Adrenal gland (tissue), 19 donors: ENCODE measurements around the gene FAM9C. TPM values are rescaled to one million over a fixed set of nuclear protein-coding genes. Genes with fewer than 3 reads are reported as not detected.

ENCODE experiments used
- DNase-seq, 7 donors: peaks; one replicate each; pipeline ENCODE4 v3.0.0-alpha.2; 2019 to 2020
- H3K27ac ChIP-seq, 5 donors: fragments of 200-600 bp; sonication (generic) in 4 of 5; 1 replicate in 3 of 5; 2 replicates in 2 of 5; pipeline versions ENCODE4 v1.5.1 to v1.8.0; 2016 to 2020; ENCODE audit warnings: mild to moderate bottlenecking in 1 of 5
- H3K27me3 ChIP-seq: fragments of 200-600 bp; 2 replicates; pipeline ENCODE4 v1.8.0; 2021
- H3K36me3 ChIP-seq, 2 donors: fragments of 200-600 bp; replicated peaks in 1 of 2; 1 replicate in 1 of 2; 2 replicates in 1 of 2; pipeline versions ENCODE4 v1.5.1 to v1.8.0; 2018 to 2022
- H3K4me1 ChIP-seq, 2 donors: fragments of 200-600 bp; replicated peaks in 1 of 2; 1 replicate in 1 of 2; 2 replicates in 1 of 2; pipeline versions ENCODE4 v1.5.1 to v1.8.0; 2018 to 2021
- H3K4me3 ChIP-seq, 4 donors: fragments of 200-600 bp; sonication (generic) in 3 of 4; one replicate each; pipeline ENCODE4 v1.5.1; 2016 to 2018
- H3K9me3 ChIP-seq, 3 donors: fragments of 200-600 bp; sonication (generic) in 1 of 3; replicated peaks in 1 of 3; 1 replicate in 2 of 3; 2 replicates in 1 of 3; pipeline versions ENCODE4 v1.5.1 to v1.8.0; 2016 to 2021
- POLR2A ChIP-seq, 2 donors: fragments of 450-650 bp; IDR thresholded peaks; one replicate each; pipeline ENCODE4 v1.6.1; 2017; ENCODE audit warnings: antibody characterized with exemption in 2 of 2, mild to moderate bottlenecking in 2 of 2, moderate library complexity in 1 of 2
- WGBS, 4 donors: extraction: QIAGEN DNeasy Blood & Tissue Kit in 2 of 4; methylation state at CpG; one replicate each; pipeline versions ENCODE4 v1.1.5 to v1.1.7; 2013 to 2017; 5-methylcytosine and 5-hydroxymethylcytosine counted together
- intact Hi-C, 2 donors: fragments of 100-400 bp; cut with DNase I; formaldehyde crosslinking; loops; one replicate each; pipeline versions ENCODE4 v1.14.1 to v1.15.0; 2022 to 2023
- long read RNA-seq, 10 donors: library from polyadenylated mRNA in 3 of 10; unstranded in 2 of 10; stranded (forward) in 1 of 10; transcript quantifications; one replicate each; pipeline ENCODE4 v2.0.0 and lab custom pipeline, GENCODE V29; 2021 to 2026
- polyA plus RNA-seq, 3 donors: library from polyadenylated mRNA; stranded (reverse); fragments of 200-250 nt in 2 of 3; fragments of 350-450 nt in 1 of 3; fragmentation: Illumina TruSeq in 1 of 3; extraction: RNeasy Lipid Tissue Mini Kit (QIAGEN cat#74804) in 1 of 3; gene quantifications; one replicate each; pipeline ENCODE4 v1.2.3, GENCODE V29; 2013 to 2014
- total RNA-seq, 9 donors: library from RNA; depleted of rRNA in 4 of 9; stranded (reverse); fragments of >200 nt in 4 of 9; fragments of 120-200 nt in 1 of 9; fragmentation: NEBNext Ultra II Directional in 1 of 9; extraction: Animal tissue kit (Norgen Biotek cat#: 25700) in 1 of 9; gene quantifications; one replicate each; pipeline versions ENCODE4 v1.1.0 to v1.2.4, GENCODE V29; 2013 to 2023
- TF ChIP-seq, protein P1 (sequence below), 6 experiments: fragments of 450-650 bp in 4 of 6; fragments of 200-600 bp in 2 of 6; sonication (generic) in 1 of 6; IDR thresholded peaks; 1 replicate in 5 of 6; 2 replicates in 1 of 6; pipeline versions ENCODE4 v1.5.1 to v1.8.0; 2016 to 2021; ENCODE audit warnings: antibody characterized with exemption in 6 of 6, mild to moderate bottlenecking in 2 of 6, moderate library complexity in 1 of 6
- donor health status: healthy with polysubstance abuse.
- donor health status: Bipolar disorder and iron deficiency.
- donor health status: DM: yes; HTN: yes; CAD: no.
- donor health status: DM: no; HTN: no; CAD: no.
- donor health status: DM: no; HTN: no; CAD: no.
- donor health status: DM: yes; HTN: yes; CAD: no.

FAM9C gene
- total RNA-seq = under 1 TPM in 1 of 9 donors, not detected in 8; 0.14 TPM
- under 1 TPM in 1 of 3 donors, not detected in 2; 0.03 TPM for polyA plus RNA-seq
- long read RNA-seq, donor 1 = 0 reads
- long read RNA-seq, donor 2 = 0 reads
- long read RNA-seq, donor 3 = 0 reads
- long read RNA-seq, donor 4 = 0 reads
- long read RNA-seq, donor 5, partial matches to known transcripts = 0 of 2 reads
- long read RNA-seq, donor 5, other reads (novel, unspliced or antisense) = 1 of 2 reads
- long read RNA-seq, donor 6 = 0 reads
- long read RNA-seq, donor 7 = 0 reads
- long read RNA-seq, donor 8 = 0 reads
- long read RNA-seq, donor 9 = 0 reads
- long read RNA-seq, donor 10 = 0 reads

DNA sequence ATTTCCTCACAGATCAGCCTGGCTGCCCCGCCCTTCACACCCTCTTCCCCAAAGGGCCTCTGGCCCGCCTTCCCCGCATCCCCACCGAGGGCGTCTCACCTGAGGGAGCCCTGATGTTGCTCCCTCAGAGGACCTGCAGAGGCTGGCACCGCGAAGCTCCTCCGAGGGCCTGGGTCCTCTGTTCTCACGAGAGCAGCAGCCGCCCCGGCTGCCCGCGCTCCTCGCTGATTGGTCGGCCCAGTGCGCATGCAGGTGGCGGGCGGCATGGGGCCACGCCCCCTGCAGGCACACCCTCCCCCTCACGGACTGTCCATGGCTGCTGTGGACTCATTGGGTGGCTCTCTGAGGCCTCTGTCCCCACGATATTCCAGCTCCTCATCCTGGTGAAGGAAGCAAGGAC is at the start of gene FAM9C:
Gene FAM9C (minus strand): TSS at position 180 of the 400 bp plus-strand sequence. CDS start 831 bp downstream, outside the sequence.
- no peaks in the 10 kb centered on the region for H3K9me3 ChIP-seq
- 77 to 96% (median 87%) methylated on average over 1 to 21 of the region's 21 CpGs for WGBS, 4 donors
- H3K4me1 ChIP-seq = no peaks in the 10 kb centered on the region
- H3K27ac ChIP-seq = no peak within 1 kb of the TSS
- DNase-seq = no peak
- intact Hi-C loops = no loop called here
- no peaks in the 10 kb centered on the region for H3K36me3 ChIP-seq
- H3K4me3 ChIP-seq = no peak within 1 kb of the TSS
- H3K27me3 ChIP-seq = no peaks in the 10 kb centered on the region
- no peak for TF ChIP-seq POLR2A (IDR thresholded peaks at IDR 0.05)
- TF ChIP-seq, protein P1, sequence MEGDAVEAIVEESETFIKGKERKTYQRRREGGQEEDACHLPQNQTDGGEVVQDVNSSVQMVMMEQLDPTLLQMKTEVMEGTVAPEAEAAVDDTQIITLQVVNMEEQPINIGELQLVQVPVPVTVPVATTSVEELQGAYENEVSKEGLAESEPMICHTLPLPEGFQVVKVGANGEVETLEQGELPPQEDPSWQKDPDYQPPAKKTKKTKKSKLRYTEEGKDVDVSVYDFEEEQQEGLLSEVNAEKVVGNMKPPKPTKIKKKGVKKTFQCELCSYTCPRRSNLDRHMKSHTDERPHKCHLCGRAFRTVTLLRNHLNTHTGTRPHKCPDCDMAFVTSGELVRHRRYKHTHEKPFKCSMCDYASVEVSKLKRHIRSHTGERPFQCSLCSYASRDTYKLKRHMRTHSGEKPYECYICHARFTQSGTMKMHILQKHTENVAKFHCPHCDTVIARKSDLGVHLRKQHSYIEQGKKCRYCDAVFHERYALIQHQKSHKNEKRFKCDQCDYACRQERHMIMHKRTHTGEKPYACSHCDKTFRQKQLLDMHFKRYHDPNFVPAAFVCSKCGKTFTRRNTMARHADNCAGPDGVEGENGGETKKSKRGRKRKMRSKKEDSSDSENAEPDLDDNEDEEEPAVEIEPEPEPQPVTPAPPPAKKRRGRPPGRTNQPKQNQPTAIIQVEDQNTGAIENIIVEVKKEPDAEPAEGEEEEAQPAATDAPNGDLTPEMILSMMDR (IDR thresholded peaks at IDR 0.05) = no peak

DNA sequence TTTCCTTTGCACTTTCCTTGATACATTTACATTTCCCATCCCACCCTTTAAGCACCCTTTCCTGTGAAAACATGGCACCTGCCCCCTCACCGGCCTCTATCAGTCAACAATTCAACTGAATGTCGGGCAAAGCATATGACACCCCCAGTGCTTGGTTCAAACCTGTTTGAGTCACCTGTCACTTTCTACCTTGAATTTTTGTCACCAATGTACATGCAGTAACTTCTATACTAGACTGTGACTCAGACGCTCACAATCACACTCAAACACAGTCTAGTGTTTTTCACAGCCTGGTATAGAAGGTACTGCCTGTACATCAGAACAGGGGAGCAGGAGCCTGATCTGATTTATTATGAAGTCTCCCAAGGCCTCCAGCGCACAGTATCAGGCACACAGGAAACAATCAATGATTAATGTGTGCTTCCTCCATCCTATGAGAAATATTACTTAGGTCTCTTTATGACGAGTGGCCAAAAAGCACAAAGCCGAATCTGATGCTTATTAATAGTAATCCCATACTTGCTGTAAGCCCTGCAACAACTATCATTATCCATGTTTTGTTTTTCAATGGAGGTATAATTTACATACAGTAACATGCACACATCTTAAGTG is 49.2 kb upstream of the FAM9C start:
- no peaks in the 10 kb centered on the region for H3K36me3 ChIP-seq
- H3K4me1 ChIP-seq = peaks cover 0 to 5% of the 10 kb centered on the region in 2 donors
- no peak for DNase-seq
- H3K9me3 ChIP-seq = no peaks in the 10 kb centered on the region
- 41 to 73% (median 68%) methylated on average over 4 to 6 of the region's 6 CpGs for WGBS, 4 donors
- H3K27ac ChIP-seq = no peak overlapping the region
- H3K4me3 ChIP-seq = no peak overlapping the region
- H3K27me3 ChIP-seq = no peaks in the 10 kb centered on the region
- TF ChIP-seq, protein P1 (IDR thresholded peaks at IDR 0.05) = no peak
- TF ChIP-seq POLR2A (IDR thresholded peaks at IDR 0.05) = no peak
- intact Hi-C loops = no loop called here

DNA sequence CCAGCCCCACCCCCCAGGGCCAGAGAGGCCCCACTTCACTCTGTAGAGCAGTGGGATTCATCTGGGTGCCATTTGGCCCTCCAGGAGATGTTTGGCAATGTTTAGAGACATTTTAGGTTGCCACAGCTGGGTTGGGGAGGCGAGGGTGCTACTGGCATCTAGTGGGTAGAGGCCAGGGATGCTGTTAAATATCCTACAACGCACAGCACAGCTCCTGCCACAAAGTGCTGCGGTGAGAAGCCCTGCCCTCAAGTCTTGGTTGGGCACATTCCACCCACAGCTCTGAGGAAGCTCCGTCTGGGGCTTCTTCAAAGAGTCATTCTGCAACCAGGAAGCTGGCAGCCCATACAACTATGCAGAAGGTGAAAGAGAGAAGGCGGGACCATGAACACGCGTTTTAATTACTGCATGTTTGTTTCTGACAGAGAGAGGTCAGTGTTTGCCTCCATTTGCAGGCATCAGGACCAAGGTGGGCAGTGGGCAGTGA is 48.1 kb upstream of the FAM9C start:
- intact Hi-C loops = no loop called here
- Histone ChIP-seq H3K36me3 (no peaks in the 10 kb centered on the region), H3K9me3 (no peaks in the 10 kb centered on the region), H3K4me1 (peaks cover 0 to 5% of the 10 kb centered on the region in 2 donors), H3K4me3 (no peak overlapping the region), H3K27me3 (no peaks in the 10 kb centered on the region), H3K27ac (peak overlapping the region in 1 of 5 donors; percentile 54)
- WGBS, 4 donors = 70 to 88% (median 75%) methylated on average over 4 to 7 of the region's 7 CpGs
- TF ChIP-seq, protein P1 (IDR thresholded peaks at IDR 0.05) = peak in 2 of 6 experiments; percentile 9 to 13
- TF ChIP-seq POLR2A (IDR thresholded peaks at IDR 0.05) = no peak
- DNase-seq = peak in 5 of 7 donors; percentile 14 to 66 (median 35)

DNA sequence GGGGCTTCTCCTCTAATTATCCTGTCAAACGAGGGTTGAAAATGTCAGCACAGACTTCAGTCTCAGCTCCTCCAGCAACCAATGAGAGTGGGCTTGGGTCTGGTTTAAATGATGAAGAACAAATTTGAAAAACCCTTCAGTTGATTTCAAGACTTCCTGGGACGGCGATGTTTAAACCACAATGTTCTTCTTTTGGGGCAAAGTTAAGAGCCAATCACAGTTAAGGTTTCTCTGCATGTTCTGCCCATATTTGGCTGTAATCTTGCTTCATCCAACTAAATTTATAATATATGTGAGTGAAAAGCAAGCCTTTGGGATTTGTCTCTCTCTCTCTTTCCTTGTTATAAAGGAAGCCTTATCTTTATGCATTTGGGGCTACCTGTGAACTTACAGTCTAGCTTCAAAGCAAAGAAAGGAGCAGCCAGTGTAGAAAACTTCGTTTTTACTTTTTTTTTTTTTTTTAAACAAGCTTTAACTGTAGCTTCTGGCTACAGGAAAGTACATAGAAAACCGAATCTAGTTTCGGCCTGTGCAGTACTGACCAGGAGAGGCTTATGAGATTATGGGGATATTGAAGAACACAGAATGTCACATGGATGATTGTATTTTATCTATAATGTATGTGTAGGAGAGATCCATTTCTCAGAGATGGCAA is 46.8 kb upstream of the FAM9C start:
- no peaks in the 10 kb centered on the region for H3K36me3 ChIP-seq
- TF ChIP-seq, protein P1 (IDR thresholded peaks at IDR 0.05) = no peak
- TF ChIP-seq POLR2A (IDR thresholded peaks at IDR 0.05) = no peak
- intact Hi-C loops = no loop called here
- H3K9me3 ChIP-seq = no peaks in the 10 kb centered on the region
- H3K27me3 ChIP-seq = no peaks in the 10 kb centered on the region
- no peak for DNase-seq
- H3K4me3 ChIP-seq = no peak overlapping the region
- WGBS, 4 donors = 56 to 83% (median 66%) methylated on average over 6 of the region's 6 CpGs
- peaks cover 0 to 5% of the 10 kb centered on the region in 2 donors for H3K4me1 ChIP-seq
- peak overlapping the region in 3 of 5 donors; percentile 61 to 74 (median 65) for H3K27ac ChIP-seq
